ENCODE data around the gene NEK4. TPM values are rescaled to one million over a fixed set of nuclear protein-coding genes. Genes with fewer than 3 reads are reported as not detected.

NEK4 gene
- total and polyA plus RNA-seq, 2 of the 13 experiments (the other 11 are each of a cell fraction or from before 2014, with no cell fraction given), result 16.5 to 38.0 TPM

DNA sequence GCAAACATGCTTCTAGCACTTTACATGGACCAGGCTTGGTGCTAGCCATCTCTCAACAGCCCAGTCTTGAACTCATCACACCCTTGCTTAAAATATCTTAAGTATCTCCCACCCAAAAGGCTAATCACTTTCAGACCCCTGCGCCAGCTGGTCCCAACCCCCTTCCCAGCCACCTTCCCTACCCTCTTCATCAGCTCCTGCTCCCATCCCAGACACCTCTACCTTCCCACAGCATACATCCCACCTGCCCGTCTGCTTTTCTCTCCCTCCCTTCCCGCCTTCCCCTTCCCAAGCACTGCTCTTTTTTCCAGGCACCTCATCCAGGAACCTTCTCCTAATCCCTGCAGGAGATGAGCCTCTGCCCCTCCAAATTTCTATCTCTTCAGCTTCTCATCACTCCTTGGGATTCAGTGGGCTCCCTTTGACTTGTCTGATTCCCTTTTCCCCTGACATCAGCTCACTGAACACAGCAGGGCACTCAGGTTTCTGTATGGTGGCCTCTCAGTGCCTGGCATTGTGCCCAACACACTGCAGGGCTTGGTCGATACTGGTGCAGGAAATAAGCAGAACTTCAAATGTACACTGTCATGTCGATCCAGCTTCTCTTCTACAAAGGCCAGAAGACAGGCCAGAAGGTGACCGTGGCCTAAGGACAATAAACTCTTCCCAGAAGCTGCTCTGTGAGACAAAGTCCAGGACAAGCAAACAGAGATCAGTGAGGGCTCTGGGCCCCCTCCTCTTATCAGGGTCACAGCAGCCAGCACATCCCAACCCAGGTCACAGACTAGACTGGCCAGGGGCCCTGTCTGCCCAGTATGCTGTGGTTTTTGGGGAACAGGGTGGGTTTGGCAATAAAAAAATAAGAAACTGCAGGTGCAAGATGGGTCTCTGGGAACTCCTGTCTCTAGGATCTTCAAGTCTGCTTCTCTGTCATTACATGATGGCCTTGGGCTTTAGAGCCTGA, 4.4 kb upstream of the NEK4 start (continued):
- TF ChIP-seq, protein P1, sequence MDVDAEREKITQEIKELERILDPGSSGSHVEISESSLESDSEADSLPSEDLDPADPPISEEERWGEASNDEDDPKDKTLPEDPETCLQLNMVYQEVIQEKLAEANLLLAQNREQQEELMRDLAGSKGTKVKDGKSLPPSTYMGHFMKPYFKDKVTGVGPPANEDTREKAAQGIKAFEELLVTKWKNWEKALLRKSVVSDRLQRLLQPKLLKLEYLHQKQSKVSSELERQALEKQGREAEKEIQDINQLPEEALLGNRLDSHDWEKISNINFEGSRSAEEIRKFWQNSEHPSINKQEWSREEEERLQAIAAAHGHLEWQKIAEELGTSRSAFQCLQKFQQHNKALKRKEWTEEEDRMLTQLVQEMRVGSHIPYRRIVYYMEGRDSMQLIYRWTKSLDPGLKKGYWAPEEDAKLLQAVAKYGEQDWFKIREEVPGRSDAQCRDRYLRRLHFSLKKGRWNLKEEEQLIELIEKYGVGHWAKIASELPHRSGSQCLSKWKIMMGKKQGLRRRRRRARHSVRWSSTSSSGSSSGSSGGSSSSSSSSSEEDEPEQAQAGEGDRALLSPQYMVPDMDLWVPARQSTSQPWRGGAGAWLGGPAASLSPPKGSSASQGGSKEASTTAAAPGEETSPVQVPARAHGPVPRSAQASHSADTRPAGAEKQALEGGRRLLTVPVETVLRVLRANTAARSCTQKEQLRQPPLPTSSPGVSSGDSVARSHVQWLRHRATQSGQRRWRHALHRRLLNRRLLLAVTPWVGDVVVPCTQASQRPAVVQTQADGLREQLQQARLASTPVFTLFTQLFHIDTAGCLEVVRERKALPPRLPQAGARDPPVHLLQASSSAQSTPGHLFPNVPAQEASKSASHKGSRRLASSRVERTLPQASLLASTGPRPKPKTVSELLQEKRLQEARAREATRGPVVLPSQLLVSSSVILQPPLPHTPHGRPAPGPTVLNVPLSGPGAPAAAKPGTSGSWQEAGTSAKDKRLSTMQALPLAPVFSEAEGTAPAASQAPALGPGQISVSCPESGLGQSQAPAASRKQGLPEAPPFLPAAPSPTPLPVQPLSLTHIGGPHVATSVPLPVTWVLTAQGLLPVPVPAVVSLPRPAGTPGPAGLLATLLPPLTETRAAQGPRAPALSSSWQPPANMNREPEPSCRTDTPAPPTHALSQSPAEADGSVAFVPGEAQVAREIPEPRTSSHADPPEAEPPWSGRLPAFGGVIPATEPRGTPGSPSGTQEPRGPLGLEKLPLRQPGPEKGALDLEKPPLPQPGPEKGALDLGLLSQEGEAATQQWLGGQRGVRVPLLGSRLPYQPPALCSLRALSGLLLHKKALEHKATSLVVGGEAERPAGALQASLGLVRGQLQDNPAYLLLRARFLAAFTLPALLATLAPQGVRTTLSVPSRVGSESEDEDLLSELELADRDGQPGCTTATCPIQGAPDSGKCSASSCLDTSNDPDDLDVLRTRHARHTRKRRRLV (CRISPR knock-in tag; IDR thresholded peaks at IDR 0.05), result no peak
- TF ChIP-seq, protein P2, sequence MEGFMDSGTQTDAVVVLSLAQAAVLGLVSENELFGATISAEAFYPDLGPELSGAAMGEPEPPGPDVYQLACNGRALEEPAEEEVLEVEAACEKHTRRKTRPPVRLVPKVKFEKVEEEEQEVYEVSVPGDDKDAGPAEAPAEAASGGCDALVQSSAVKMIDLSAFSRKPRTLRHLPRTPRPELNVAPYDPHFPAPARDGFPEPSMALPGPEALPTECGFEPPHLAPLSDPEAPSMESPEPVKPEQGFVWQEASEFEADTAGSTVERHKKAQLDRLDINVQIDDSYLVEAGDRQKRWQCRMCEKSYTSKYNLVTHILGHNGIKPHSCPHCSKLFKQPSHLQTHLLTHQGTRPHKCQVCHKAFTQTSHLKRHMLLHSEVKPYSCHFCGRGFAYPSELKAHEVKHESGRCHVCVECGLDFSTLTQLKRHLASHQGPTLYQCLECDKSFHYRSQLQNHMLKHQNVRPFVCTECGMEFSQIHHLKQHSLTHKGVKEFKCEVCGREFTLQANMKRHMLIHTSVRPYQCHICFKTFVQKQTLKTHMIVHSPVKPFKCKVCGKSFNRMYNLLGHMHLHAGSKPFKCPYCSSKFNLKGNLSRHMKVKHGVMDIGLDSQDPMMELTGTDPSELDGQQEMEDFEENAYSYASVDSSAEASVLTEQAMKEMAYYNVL (CRISPR knock-in tag; IDR thresholded peaks at IDR 0.05; ENCODE audit: borderline replicate concordance), result peak; percentile 7; the same call in 1 of the 2 replicates
- TF ChIP-seq KDM1A (CRISPR knock-in tag; IDR thresholded peaks at IDR 0.05) (no peak), RELA (CRISPR knock-in tag; IDR thresholded peaks at IDR 0.05) (no peak), NONO (IDR thresholded peaks at IDR 0.05) (no peak), NONO (CRISPR knock-in tag; conservative IDR thresholded peaks at IDR 0.05) (peak; percentile 85), ZNF501 (CRISPR knock-in tag; IDR thresholded peaks at IDR 0.05) (peak; percentile 79), KDM5B (CRISPR knock-in tag; IDR thresholded peaks at IDR 0.05; ENCODE audit: borderline replicate concordance) (no peak), ZSCAN20 (CRISPR knock-in tag; IDR thresholded peaks at IDR 0.05; ENCODE audit: borderline replicate concordance) (0 out of 2 replicates have a peak, but pooled peaks have one; percentile 30)
- TF ChIP-seq, protein P3, sequence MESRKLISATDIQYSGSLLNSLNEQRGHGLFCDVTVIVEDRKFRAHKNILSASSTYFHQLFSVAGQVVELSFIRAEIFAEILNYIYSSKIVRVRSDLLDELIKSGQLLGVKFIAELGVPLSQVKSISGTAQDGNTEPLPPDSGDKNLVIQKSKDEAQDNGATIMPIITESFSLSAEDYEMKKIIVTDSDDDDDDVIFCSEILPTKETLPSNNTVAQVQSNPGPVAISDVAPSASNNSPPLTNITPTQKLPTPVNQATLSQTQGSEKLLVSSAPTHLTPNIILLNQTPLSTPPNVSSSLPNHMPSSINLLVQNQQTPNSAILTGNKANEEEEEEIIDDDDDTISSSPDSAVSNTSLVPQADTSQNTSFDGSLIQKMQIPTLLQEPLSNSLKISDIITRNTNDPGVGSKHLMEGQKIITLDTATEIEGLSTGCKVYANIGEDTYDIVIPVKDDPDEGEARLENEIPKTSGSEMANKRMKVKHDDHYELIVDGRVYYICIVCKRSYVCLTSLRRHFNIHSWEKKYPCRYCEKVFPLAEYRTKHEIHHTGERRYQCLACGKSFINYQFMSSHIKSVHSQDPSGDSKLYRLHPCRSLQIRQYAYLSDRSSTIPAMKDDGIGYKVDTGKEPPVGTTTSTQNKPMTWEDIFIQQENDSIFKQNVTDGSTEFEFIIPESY (CRISPR knock-in tag; IDR thresholded peaks at IDR 0.05), result no peak
- TF ChIP-seq, protein P4, sequence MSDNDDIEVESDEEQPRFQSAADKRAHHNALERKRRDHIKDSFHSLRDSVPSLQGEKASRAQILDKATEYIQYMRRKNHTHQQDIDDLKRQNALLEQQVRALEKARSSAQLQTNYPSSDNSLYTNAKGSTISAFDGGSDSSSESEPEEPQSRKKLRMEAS (IDR thresholded peaks at IDR 0.05), result peak; percentile 77
- TF ChIP-seq, protein P5, sequence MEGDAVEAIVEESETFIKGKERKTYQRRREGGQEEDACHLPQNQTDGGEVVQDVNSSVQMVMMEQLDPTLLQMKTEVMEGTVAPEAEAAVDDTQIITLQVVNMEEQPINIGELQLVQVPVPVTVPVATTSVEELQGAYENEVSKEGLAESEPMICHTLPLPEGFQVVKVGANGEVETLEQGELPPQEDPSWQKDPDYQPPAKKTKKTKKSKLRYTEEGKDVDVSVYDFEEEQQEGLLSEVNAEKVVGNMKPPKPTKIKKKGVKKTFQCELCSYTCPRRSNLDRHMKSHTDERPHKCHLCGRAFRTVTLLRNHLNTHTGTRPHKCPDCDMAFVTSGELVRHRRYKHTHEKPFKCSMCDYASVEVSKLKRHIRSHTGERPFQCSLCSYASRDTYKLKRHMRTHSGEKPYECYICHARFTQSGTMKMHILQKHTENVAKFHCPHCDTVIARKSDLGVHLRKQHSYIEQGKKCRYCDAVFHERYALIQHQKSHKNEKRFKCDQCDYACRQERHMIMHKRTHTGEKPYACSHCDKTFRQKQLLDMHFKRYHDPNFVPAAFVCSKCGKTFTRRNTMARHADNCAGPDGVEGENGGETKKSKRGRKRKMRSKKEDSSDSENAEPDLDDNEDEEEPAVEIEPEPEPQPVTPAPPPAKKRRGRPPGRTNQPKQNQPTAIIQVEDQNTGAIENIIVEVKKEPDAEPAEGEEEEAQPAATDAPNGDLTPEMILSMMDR (CRISPR knock-in tag; IDR thresholded peaks at IDR 0.05), result 0 out of 2 replicates have a peak, but pooled peaks have one; percentile 4
- TF ChIP-seq, protein P6, sequence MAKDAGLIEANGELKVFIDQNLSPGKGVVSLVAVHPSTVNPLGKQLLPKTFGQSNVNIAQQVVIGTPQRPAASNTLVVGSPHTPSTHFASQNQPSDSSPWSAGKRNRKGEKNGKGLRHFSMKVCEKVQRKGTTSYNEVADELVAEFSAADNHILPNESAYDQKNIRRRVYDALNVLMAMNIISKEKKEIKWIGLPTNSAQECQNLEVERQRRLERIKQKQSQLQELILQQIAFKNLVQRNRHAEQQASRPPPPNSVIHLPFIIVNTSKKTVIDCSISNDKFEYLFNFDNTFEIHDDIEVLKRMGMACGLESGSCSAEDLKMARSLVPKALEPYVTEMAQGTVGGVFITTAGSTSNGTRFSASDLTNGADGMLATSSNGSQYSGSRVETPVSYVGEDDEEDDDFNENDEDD (CRISPR knock-in tag; IDR thresholded peaks at IDR 0.05; ENCODE audit: borderline replicate concordance), result no peak
- TF ChIP-seq, protein P7, sequence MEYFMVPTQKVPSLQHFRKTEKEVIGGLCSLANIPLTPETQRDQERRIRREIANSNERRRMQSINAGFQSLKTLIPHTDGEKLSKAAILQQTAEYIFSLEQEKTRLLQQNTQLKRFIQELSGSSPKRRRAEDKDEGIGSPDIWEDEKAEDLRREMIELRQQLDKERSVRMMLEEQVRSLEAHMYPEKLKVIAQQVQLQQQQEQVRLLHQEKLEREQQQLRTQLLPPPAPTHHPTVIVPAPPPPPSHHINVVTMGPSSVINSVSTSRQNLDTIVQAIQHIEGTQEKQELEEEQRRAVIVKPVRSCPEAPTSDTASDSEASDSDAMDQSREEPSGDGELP (IDR thresholded peaks at IDR 0.05; ENCODE audit: borderline replicate concordance, low read depth), result peak; percentile 68; the same call in 1 of the 2 replicates

Data from HepG2 (cell line).